Renal cortical epithelial cell (primary cell): ENCODE data around the gene ZFYVE27. TPM values are rescaled to one million over a fixed set of nuclear protein-coding genes. Genes with fewer than 3 reads are reported as not detected.

ENCODE experiments used
- DNase-seq: peaks from one replicate; pipeline ENCODE4 v3.0.0-alpha.2; 2011; ENCODE audit warnings: low read depth
- total RNA-seq: library from RNA; depleted of rRNA; stranded (reverse); fragments of >200 nt; gene quantifications from 2 replicates; pipeline ENCODE4 v1.2.3, GENCODE V29; 2014

The ZFYVE27 gene
- total RNA-seq, 1 donor from 2014 or later = 34.9 TPM

DNA sequence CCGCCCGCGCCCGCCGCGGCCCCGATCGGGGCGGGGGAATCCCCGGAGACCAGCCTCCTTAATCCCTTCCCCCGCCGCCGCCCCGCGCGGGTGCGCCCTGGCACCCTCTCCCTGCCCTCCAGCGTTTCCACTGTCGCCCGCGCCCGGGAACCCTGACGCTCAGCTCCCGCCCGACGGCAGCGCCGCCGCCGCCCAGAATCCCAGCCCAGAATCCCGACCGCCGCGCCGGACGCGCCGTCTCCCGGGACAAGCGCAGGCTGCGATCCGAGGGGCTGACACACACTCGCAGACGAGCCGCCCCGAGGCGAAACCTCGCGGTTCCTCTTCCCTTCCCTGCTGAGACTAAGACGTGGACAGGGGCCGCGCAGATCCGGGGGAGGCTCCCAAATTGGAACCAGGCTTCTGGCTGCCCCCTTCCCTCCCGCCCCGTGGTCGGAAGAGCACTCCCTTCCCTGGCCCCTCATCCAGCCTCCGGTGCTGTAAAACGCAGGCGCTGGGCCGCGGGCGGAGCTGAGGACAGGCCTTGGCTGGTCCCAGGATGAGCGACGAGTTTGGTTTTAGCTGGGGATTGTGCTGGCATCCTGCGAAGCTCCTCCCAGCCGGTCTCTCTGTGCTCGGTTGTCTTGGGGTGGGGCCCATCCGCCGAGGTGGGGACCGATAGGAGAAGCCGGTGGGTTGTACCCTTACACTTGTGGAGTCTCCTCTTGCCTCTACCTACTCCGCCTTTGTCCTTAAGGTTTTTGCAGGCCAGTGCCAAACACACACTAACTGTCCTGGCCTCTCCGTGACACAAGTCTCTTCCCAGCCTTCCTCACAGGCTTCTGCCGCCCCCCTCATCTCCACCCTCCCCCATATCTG lies 22.3 kb upstream of the ZFYVE27 start:
- DNase-seq = no peak

- no peak for DNase-seq
Observed at GRCh38 chr10:97715259-97715874, 21.6 kb upstream of the ZFYVE27 start.

DNA sequence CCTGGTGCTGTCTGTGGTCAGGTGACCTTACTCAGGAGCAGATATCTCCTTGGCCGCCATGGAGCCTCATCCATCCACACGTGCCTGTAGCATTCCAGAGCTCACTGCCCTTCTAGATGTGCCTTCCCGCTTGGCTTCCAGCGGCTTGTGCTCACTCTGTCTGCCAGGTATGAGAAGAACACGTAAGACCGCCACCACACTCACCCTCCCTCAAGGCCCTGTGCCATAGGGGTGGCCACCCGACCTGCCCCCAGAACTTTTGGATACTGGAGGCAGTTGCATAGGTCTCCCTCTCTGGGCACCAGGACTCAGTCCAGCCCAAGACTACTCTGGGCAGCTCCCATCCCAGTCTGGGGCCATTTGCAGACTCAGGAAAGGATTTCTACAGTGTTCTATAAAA lies 19.3 kb upstream of the ZFYVE27 start:
- DNase-seq = no peak

DNA sequence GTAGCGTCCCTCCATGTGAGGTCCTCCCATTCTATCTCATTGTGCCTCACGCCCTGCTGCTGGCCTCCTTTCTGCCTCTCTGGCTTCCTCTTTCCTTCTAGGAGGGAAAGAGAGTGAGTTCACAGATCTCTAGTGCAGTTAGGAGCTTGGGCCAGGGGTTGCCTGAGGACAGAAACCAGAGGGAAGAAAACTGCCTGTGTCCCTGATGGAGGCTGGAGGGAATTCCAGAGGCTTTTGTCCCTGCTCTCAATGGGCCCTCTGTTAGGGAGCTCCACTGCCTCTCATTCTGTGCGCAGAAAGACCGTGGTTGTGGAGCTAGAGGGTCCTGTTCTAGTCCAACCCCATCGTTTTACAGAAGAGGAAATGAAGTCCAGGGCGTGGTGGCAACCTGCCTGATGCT lies 18.8 kb upstream of the ZFYVE27 start:
- DNase-seq = no peak

GRCh38 chr10:97718659-97719142 lies 18.2 kb upstream of the ZFYVE27 start:
- peak; percentile 43 for DNase-seq

DNA sequence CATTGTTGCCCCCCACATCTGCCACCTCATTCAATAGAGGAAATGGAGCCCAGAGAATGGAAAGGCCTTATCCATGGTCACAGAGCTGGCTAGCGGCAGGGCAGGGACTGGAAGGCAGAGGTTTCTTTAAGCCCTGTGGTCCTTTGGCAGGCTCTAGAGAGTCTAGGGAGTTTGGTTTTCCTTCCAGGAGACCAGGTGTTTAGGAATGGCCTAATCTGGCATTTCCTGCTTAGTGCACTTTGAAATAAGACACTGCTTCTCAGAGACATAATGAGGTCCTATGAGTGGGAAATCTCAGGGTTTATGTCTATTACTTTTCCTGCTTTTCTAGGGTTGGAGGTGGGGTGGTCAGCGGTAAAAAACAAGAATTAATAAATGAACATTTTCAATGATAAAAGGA lies 17.3 kb upstream of the ZFYVE27 start:
- DNase-seq = no peak

DNA sequence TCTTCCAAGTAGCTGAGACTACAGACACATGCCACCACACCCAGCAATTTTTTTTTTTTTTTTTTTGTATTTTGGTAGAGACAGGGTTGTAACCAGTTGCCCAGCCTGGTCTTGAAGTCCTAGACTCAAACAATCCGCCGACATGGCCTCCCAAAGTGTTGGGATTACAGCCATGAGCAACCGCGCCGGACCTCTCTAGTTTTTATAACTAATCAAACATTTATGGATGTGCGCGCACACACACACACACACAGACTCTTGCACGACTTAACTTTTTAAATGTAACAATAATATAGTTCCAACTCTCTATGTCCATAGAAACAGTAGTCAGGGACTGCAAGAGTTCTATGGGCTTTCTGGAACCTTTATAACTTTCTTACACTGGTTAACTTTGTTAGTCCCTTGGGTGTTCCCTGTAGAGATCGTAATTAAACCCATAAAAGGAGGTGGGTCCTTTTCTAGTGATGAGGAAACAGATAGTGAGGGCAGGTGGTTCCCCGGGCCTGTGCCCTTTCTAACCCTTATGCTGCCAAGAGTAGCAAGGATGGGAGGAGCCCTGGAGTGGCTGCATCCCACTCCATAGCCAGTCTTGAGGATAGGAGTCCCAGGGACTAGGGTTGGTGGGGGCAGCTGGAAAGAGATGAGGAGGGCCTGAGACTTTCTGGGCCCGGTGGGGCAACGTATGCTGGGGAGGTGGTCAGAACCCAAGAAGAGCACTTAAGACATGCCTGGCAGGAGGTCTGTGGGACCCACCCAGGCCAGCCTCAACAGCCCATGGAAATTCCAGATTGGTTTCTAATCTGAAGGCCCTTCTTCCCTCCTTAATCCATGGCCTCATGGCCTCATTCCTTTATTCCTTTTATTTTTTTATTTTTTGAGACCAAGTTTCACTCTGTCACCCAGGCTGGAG lies 14.8 kb upstream of the ZFYVE27 start:
- DNase-seq = no peak

- DNase-seq = no peak
Observed at GRCh38 chr10:97723001-97723400, 13.9 kb upstream of the ZFYVE27 start.

DNA sequence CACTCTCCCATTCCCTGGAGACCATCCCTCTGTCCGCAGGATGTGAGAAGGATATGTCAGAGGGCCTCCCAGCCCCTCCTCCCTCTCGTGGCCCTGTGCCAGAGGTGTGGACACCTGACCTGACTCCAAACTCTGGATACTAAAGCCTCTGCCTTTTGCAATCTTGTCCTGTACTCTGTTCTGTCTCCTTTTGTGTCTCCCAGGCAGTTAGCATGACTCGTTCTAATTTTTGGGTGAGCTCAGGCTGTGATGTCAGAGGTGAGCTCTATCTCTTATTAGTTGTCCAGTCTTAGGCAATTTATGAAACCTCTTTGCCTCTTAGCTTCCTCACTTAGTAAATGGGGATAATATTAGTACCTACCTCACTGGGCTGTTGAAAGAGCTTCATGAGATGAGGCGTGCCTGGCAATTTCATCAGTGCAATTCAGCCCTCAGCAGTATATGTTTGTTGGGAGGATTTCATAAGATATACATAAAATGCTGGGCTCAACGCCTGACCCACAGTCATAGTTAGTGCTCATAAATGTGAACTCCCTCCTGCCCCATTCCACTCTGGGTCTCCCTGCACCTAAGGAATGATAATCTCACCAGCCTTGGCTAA lies 12.5 kb upstream of the ZFYVE27 start:
- no peak for DNase-seq

- DNase-seq = peak; percentile 81
Observed at GRCh38 chr10:97726636-97727178, 10.2 kb upstream of the ZFYVE27 start.

GRCh38 chr10:97729014-97729413 lies 7.9 kb upstream of the ZFYVE27 start:
- DNase-seq = no peak

- DNase-seq = peak; percentile 66
Observed at GRCh38 chr10:97731346-97732051, 5.4 kb upstream of the ZFYVE27 start.

GRCh38 chr10:97732052-97732359 lies 4.9 kb upstream of the ZFYVE27 start:
- no peak for DNase-seq

GRCh38 chr10:97733256-97733655 lies 3.7 kb upstream of the ZFYVE27 start:
- DNase-seq = peak; percentile 43

- no peak for DNase-seq
Observed at GRCh38 chr10:97734021-97734420, 2.9 kb upstream of the ZFYVE27 start.

DNA sequence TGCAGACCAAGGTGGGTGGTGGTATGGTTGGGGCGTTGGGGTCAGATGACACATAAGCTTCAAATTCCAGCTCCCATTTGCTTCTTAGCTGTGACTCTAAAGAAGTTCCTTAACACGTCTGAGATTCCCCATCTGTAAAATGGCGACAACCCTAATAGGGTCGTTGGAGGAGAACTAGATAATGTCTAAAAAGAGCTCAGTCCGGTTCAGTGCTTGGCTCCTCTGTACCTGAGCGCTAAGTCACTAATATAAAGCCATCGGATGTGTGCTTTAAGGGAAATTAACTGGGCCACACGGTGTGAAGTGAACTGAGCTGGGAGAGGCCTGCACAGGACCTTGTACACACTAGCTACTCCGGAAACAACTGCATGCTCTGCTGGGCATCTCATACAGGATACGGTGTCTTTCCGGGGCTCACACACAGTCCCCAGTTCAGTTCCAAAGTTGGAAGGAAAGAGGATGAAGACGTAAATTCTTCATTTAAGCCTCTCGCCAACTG lies 476 bp upstream of the ZFYVE27 start:
- no peak for DNase-seq

DNA sequence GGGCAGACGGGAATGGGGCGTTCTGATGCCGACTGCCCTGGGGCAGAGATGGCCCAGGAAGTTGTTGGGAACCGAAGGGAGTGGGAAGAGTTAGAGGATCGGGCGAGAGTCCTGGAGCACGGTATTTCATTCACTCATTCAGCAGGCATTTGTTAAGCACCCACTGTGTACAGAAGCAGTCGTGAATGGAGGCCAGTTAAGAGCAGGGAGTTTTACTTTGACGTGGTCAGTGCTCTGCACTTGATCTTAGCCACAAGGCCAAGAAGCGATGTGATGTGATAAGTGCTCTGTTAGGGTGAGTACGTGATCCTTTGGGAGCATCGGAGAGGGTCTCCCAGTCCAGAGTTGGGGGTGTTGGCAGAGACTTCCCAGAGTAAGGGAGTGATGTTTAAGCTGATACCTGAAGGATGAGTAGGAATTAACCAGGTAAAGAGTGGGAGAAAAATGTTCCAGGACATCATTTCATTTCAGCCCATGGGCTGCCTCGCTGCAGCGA lies 890 bp downstream of the ZFYVE27 start:
- DNase-seq = no peak

DNA sequence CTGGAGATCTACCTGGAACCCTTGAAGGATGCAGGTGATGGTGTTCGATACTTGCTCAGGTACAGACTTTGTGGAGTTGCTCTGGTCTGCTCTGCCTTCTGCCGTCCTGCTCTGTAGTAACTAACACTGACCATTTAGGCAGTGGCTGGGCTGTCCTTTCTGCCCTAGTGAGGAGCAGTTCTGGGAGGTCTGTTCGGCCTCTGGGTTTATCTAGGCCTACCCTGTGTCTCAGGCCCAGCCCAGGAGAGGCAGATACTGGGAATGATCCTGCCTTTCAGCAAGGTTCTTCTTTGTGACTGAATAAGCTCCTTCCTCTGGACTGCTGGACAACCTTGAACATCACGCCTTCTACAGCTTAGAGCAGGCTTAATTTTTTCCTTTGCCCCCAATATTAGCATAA lies 1.7 kb downstream of the ZFYVE27 start:
- no peak for DNase-seq

DNA sequence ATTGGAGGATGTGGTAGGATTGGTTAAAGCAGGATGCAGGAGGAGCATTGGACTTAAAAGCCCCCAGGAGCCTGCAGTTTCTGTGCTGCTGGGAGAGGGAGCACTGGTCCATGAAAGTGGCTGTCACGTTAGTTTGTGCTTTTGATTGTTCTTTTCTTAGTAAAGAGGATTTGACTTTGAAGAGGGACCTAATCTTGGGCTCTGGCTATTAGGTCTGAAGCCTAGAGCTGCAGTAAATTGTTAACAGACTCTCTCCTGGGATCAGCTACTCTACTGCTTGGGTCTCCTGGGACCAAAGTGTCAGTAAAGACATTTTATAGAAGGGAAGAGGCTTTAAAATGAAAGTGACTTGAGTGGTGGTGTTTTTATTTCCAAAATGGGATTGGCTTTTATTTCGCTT lies 3.7 kb downstream of the ZFYVE27 start:
- no peak for DNase-seq

DNA sequence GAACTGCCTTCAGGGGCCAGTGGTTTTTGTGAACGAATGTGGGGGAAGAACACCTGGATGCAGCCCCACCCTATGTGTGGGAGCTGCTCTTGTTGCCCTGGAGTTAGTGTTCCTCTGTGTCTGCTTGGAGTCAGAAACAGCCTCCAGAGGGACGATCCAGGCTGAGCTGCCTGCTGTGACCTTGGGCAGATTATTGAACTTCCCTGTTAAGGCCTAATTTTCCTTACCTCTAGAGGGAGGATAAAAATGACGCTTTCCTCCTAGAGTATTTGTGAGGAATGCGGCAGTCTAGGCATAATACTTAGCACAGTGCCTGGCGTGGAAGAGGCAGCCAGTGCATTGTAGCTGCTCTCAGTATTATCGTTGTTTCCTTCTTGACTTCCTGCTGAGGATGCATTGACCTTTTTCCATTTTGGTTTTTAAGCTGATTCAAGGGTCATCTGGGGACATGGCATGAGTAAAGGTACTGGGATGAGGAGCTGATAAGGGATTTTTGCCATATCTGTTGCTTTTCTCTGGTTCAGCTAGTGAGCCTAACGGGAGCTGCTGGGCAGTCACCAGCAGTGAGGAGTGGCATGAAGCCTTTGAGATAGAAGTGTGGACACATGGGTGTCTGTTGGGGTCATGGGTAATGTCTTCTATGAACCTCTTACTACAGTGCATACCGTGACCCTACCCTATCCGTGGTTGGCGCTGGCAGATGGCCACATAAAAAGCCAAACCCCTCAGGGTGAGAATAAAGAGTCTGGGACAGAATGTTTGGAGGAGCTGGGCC lies 6.4 kb downstream of the ZFYVE27 start:
- no peak for DNase-seq
